Measurements from ENCODE around the gene ZNF543.
"Not testable (repeated sequence)": the region's sequence is repeated elsewhere in the genome, so short reads cannot be mapped to it uniquely, and the experiment has no call there.

The ZNF543 gene

GRCh38 chr19:57320180-57321084, at the start of gene ZNF543:
ZNF543 (plus strand) TSS chr19:57320472; CDS start chr19:57320854, 382 bp downstream.
- DNase-seq (ENCODE audit: extremely low read depth, low read depth), result peak; percentile 85
- TF ChIP-seq CTCF (IDR thresholded peaks at IDR 0.05; ENCODE audit: low read depth, low read length), result no peak; the same call in 1 of the 2 replicates

- no peak for TF ChIP-seq CTCF (IDR thresholded peaks at IDR 0.05; ENCODE audit: low read depth, low read length)
- DNase-seq (ENCODE audit: extremely low read depth, low read depth), result no peak
These were observed 49.0 kb upstream of the ZNF543 start for GRCh38 chr19:57271280-57271679.

- DNase-seq (ENCODE audit: extremely low read depth, low read depth), result no peak
- no peak for TF ChIP-seq CTCF (IDR thresholded peaks at IDR 0.05; ENCODE audit: low read depth, low read length)
These were observed 47.3 kb upstream of the ZNF543 start for GRCh38 chr19:57273014-57273413.

GRCh38 chr19:57276430-57276829, 43.8 kb upstream of the ZNF543 start:
- TF ChIP-seq CTCF (IDR thresholded peaks at IDR 0.05; ENCODE audit: low read depth, low read length), result no peak

GRCh38 chr19:57278481-57278880, 41.8 kb upstream of the ZNF543 start:
- DNase-seq (ENCODE audit: extremely low read depth, low read depth), result not testable (repeated sequence)

More at GRCh38 chr19:57276430-57276829, 43.8 kb upstream of the ZNF543 start:
- DNase-seq (ENCODE audit: extremely low read depth, low read depth), result no peak

GRCh38 chr19:57279418-57280164, 40.7 kb upstream of the ZNF543 start:
- TF ChIP-seq CTCF (IDR thresholded peaks at IDR 0.05; ENCODE audit: low read depth, low read length), result peak; percentile 43

GRCh38 chr19:57280165-57280961, 39.9 kb upstream of the ZNF543 start, which contains the start of gene ZNF460:
ZNF460 (plus strand) TSS chr19:57280485; CDS start chr19:57280807, 322 bp downstream.
- DNase-seq (ENCODE audit: extremely low read depth, low read depth), result peak; percentile 94
- TF ChIP-seq CTCF (IDR thresholded peaks at IDR 0.05; ENCODE audit: low read depth, low read length), result no peak

More at GRCh38 chr19:57279418-57280164, 40.7 kb upstream of the ZNF543 start:
- DNase-seq (ENCODE audit: extremely low read depth, low read depth), result peak; percentile 92
